ENCODE data around the gene OR2AK2.

DNA sequence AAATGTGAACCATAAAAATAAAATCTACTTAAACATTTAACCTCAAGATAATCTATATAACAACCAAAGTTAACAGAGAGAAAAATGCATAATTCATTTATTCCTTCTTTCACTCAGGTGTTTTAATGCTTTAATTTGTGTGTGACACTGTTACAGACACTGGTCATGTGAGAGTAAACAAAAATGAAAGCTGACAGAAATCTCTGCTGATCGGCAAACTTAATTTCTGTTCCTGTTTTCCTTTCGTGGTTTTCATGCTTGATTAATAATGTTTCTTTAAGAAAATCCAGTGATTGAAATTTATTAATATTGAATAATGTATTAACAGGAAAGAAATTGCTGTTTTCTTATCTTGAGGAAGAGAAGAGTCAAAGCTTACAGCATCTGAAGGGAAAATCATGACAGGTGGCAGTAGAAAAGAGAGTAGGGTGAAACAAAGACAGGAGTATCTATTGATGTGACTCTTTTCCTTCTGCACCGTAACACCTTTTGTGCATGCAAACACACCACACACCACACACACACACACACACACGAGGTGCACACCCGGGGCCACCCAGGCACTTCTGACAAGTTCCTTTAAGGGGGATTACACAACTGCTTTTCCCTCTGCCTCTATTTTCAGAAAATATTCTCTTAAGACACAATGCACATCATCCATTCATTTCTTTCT, 1.6 kb downstream of the OR2AK2 start:
- TF ChIP-seq, protein P1, sequence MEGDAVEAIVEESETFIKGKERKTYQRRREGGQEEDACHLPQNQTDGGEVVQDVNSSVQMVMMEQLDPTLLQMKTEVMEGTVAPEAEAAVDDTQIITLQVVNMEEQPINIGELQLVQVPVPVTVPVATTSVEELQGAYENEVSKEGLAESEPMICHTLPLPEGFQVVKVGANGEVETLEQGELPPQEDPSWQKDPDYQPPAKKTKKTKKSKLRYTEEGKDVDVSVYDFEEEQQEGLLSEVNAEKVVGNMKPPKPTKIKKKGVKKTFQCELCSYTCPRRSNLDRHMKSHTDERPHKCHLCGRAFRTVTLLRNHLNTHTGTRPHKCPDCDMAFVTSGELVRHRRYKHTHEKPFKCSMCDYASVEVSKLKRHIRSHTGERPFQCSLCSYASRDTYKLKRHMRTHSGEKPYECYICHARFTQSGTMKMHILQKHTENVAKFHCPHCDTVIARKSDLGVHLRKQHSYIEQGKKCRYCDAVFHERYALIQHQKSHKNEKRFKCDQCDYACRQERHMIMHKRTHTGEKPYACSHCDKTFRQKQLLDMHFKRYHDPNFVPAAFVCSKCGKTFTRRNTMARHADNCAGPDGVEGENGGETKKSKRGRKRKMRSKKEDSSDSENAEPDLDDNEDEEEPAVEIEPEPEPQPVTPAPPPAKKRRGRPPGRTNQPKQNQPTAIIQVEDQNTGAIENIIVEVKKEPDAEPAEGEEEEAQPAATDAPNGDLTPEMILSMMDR (IDR thresholded peaks at IDR 0.05; ENCODE audit: low read length) = no peak
- TF ChIP-seq EZH2phosphoT487 (IDR thresholded peaks at IDR 0.05; ENCODE audit: low read length) (no peak), EZH2 (optimal IDR thresholded peaks at IDR 0.05; ENCODE audit: low read depth, low read length) (no peak)
